ENCODE results near the gene GJA1.

GRCh38 chr6:121463087-121463486, 27.6 kb downstream of the GJA1 start:
- TF ChIP-seq, protein P1, sequence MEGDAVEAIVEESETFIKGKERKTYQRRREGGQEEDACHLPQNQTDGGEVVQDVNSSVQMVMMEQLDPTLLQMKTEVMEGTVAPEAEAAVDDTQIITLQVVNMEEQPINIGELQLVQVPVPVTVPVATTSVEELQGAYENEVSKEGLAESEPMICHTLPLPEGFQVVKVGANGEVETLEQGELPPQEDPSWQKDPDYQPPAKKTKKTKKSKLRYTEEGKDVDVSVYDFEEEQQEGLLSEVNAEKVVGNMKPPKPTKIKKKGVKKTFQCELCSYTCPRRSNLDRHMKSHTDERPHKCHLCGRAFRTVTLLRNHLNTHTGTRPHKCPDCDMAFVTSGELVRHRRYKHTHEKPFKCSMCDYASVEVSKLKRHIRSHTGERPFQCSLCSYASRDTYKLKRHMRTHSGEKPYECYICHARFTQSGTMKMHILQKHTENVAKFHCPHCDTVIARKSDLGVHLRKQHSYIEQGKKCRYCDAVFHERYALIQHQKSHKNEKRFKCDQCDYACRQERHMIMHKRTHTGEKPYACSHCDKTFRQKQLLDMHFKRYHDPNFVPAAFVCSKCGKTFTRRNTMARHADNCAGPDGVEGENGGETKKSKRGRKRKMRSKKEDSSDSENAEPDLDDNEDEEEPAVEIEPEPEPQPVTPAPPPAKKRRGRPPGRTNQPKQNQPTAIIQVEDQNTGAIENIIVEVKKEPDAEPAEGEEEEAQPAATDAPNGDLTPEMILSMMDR (conservative IDR thresholded peaks at IDR 0.05 in 1 of 2, IDR thresholded peaks at IDR 0.05 in 1 of 2; ENCODE audit: low read depth in 1 of 2, low read length in 2 of 2), result no peak
- no peak for TF ChIP-seq EZH2 (IDR thresholded peaks at IDR 0.05; ENCODE audit: low read length, missing control alignments)
